GM21381 (cell line): ENCODE results near the gene TMBIM4.
"Not testable (repeated sequence)": the region's sequence is repeated elsewhere in the genome, so short reads cannot be mapped to it uniquely, and the experiment has no call there.

Experiments used
- ATAC-seq: cut with Tn5 transposase; IDR thresholded peaks from one replicate; pipeline ENCODE4 v1.9.1; 2021; ENCODE audit warnings: mild to moderate bottlenecking, moderate library complexity; ENCODE audit not compliant: unreplicated experiment

The TMBIM4 gene

GRCh38 chr12:66187036-66187435, 17.2 kb upstream of the TMBIM4 start:
- no peak for ATAC-seq

GRCh38 chr12:66184822-66185221, 15.0 kb upstream of the TMBIM4 start:
- ATAC-seq: not testable (repeated sequence)

- no peak for ATAC-seq
Measured at GRCh38 chr12:66182956-66183355, 13.2 kb upstream of the TMBIM4 start.

- no peak for ATAC-seq
Measured at GRCh38 chr12:66176105-66176900, 6.5 kb upstream of the TMBIM4 start.

- not testable (repeated sequence) for ATAC-seq
Measured at GRCh38 chr12:66174391-66175325, 4.9 kb upstream of the TMBIM4 start.

- no peak for ATAC-seq
Measured at GRCh38 chr12:66170606-66171005, 810 bp upstream of the TMBIM4 start.

- ATAC-seq: no peak
Measured at GRCh38 chr12:66168410-66168809, 1.4 kb downstream of the TMBIM4 start.

GRCh38 chr12:66166561-66166960, 3.2 kb downstream of the TMBIM4 start:
- no peak for ATAC-seq

GRCh38 chr12:66165141-66165540, 4.7 kb downstream of the TMBIM4 start:
- no peak for ATAC-seq

GRCh38 chr12:66164349-66164821, 5.4 kb downstream of the TMBIM4 start:
- no peak for ATAC-seq

- ATAC-seq: no peak
Measured at GRCh38 chr12:66163289-66163688, 6.5 kb downstream of the TMBIM4 start.

GRCh38 chr12:66162701-66163100, 7.1 kb downstream of the TMBIM4 start:
- ATAC-seq: no peak

- no peak for ATAC-seq
Measured at GRCh38 chr12:66160704-66161103, 9.1 kb downstream of the TMBIM4 start.

GRCh38 chr12:66159123-66159522, 10.7 kb downstream of the TMBIM4 start:
- no peak for ATAC-seq

GRCh38 chr12:66156654-66157053, 13.1 kb downstream of the TMBIM4 start:
- ATAC-seq: no peak

GRCh38 chr12:66154776-66155175, 15.0 kb downstream of the TMBIM4 start:
- no peak for ATAC-seq

GRCh38 chr12:66152732-66153131, 17.1 kb downstream of the TMBIM4 start:
- no peak for ATAC-seq

GRCh38 chr12:66149702-66150398, 19.9 kb downstream of the TMBIM4 start:
- ATAC-seq: no peak

GRCh38 chr12:66144791-66145754, 24.7 kb downstream of the TMBIM4 start:
- no peak for ATAC-seq

GRCh38 chr12:66143868-66144267, 25.9 kb downstream of the TMBIM4 start:
- no peak for ATAC-seq
